Activated CD8-positive, alpha-beta T cell treated with anti-CD3 and anti-CD28 coated beads, Interleukin-2, amount 10 ng/mL, durations not matched to agents 7 days and 5 days (primary cell): Measurements from ENCODE around the gene RNF26. TPM values are rescaled to one million over a fixed set of nuclear protein-coding genes. Genes with fewer than 3 reads are reported as not detected.

Source experiments
- ATAC-seq: fragments of 150-1000 bp; cut with Tn5 transposase; one replicate; pipeline ENCODE4 v1.10.0; 2021; ENCODE audit warnings: moderate library complexity
- CTCF ChIA-PET: fragments of 350-600 bp; sonication (Branson Sonifier 250); formaldehyde crosslinking; loops from one replicate; lab custom pipeline; 2021; ENCODE audit warnings: antibody characterized with exemption; lab: Charles Lee
- POLR2A ChIA-PET: fragments of 350-600 bp; sonication (Branson Sonifier 250); formaldehyde crosslinking; loops from one replicate; lab custom pipeline; 2021; ENCODE audit warnings: antibody characterized with exemption; lab: Charles Lee
- DNase-seq: peaks from one replicate; pipeline ENCODE4 v3.0.0-alpha.2; 2020
- H3K27ac Mint-ChIP-seq: one replicate; pipeline ENCODE4 v1.8.0; 2021; ENCODE audit warnings: mild to moderate bottlenecking, mixed read lengths
- H3K27me3 Mint-ChIP-seq: one replicate; pipeline ENCODE4 v1.8.0; 2021; ENCODE audit warnings: low read depth, mixed read lengths
- H3K36me3 Mint-ChIP-seq: one replicate; pipeline ENCODE4 v1.8.0; 2021; ENCODE audit warnings: low read depth, mixed read lengths
- H3K4me1 Mint-ChIP-seq: one replicate; pipeline ENCODE4 v1.8.0; 2021; ENCODE audit warnings: low read depth, mixed read lengths
- H3K4me3 Mint-ChIP-seq: one replicate; pipeline ENCODE4 v1.8.0; 2021; ENCODE audit warnings: mild to moderate bottlenecking, mixed read lengths
- H3K9me3 Mint-ChIP-seq: one replicate; pipeline ENCODE4 v1.8.0; 2022; ENCODE audit warnings: mixed read lengths; ENCODE audit not compliant: insufficient read depth
- total RNA-seq, 2 experiments: library from RNA; stranded (reverse); gene quantifications; one replicate each; pipeline ENCODE4 v1.2.3, GENCODE V29; 2021

RNF26 gene
- total RNA-seq, 2 experiments from 2014 or later, result 40.5 to 41.8 TPM

- POLR2A ChIA-PET, result no interaction called here
- H3K4me1 Mint-ChIP-seq, result peaks cover 8% of the 10 kb centered on the region
- no peak for ATAC-seq
- CTCF ChIA-PET, result interaction anchor here (1.2 to 3.2 kb wide), 3 partner anchors 11 to 37 kb away, joined by 4 to 21 read pairs (median 5); partner anchors contain the start of gene USP2
- no peak for DNase-seq
- peaks cover 29% of the 10 kb centered on the region for H3K27me3 Mint-ChIP-seq
- H3K9me3 Mint-ChIP-seq, result no peaks in the 10 kb centered on the region
- no peak overlapping the region for H3K4me3 Mint-ChIP-seq
- no peaks in the 10 kb centered on the region for H3K36me3 Mint-ChIP-seq
- no peak overlapping the region for H3K27ac Mint-ChIP-seq
Measured at GRCh38 chr11:119344291-119345010, 10.1 kb downstream of the RNF26 start.

DNA sequence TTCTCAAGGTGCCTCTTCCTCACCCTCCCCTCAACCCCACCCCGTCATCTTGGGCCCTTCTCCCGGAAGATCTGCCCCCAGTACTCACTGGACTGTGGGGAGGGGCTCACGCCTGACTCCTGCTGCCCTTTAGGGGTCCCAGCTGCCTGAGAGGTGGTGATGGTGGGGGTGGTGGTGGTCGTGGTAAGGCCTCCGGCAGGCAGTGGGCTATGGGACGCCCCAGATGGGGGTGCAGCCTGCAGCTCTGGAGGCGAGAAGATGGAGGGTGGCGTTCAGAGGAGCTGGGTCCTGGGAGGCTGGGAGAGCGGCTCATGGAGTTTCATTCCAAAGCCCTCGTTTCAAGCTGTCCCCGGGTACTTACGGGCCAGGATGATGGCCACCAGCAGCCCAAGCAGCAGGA, 11.4 kb downstream of the RNF26 start:
- ATAC-seq (no peak), DNase-seq (no peak)
- peaks cover 17% of the 10 kb centered on the region for H3K4me1 Mint-ChIP-seq
- POLR2A ChIA-PET, result no interaction called here
- H3K27ac Mint-ChIP-seq, result no peak overlapping the region
- peaks cover 28% of the 10 kb centered on the region for H3K27me3 Mint-ChIP-seq
- no peaks in the 10 kb centered on the region for H3K9me3 Mint-ChIP-seq
- no peak overlapping the region for H3K4me3 Mint-ChIP-seq
- H3K36me3 Mint-ChIP-seq, result no peaks in the 10 kb centered on the region
- CTCF ChIA-PET, result interaction anchor here (4.3 kb wide), 1 partner anchor 11 kb away, joined by 35 read pairs; no protein-coding TSS in a partner anchor

DNA sequence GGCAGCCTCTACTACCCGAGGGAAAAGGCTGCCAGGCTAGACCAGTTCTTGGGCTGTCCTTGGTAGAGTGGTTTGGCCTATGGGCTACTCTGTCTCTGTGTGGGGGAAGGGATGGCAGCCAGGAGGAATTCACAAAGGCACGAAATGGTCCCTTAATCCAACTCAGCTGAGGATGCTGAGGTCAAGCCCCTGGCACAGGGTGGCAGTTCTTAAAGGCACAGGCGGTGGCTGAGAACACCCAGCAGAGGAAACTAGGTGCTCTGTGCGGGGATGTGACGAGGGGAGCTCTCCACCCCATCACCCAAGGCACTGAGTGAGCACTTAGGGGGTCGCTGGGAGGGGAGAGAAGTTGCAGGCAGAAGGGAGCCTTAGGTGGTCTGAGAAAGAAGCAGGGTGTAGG, 12.3 kb downstream of the RNF26 start, which contains the start of gene MFRP:
Gene MFRP, minus strand, starts transcription at position 101 of the 400 bp plus-strand sequence. CDS start 192 bp downstream, outside the sequence.
- DNase-seq, result no peak
- H3K9me3 Mint-ChIP-seq, result no peaks in the 10 kb centered on the region
- peaks cover 20% of the 10 kb centered on the region for H3K27me3 Mint-ChIP-seq
- ChIA-PET POLR2A (no interaction called here), CTCF (interaction anchor here (4.3 kb wide), 1 partner anchor 10 kb away, joined by 35 read pairs; no protein-coding TSS in a partner anchor)
- no peak within 1 kb of the TSS for H3K4me3 Mint-ChIP-seq
- ATAC-seq, result no peak
- H3K27ac Mint-ChIP-seq, result no peak within 1 kb of the TSS
- peaks cover 12% of the 10 kb centered on the region for H3K4me1 Mint-ChIP-seq
- no peaks in the 10 kb centered on the region for H3K36me3 Mint-ChIP-seq

- peaks cover 20% of the 10 kb centered on the region for H3K27me3 Mint-ChIP-seq
- POLR2A ChIA-PET, result no interaction called here
Measured at GRCh38 chr11:119347242-119347641, 12.9 kb downstream of the RNF26 start.

DNA sequence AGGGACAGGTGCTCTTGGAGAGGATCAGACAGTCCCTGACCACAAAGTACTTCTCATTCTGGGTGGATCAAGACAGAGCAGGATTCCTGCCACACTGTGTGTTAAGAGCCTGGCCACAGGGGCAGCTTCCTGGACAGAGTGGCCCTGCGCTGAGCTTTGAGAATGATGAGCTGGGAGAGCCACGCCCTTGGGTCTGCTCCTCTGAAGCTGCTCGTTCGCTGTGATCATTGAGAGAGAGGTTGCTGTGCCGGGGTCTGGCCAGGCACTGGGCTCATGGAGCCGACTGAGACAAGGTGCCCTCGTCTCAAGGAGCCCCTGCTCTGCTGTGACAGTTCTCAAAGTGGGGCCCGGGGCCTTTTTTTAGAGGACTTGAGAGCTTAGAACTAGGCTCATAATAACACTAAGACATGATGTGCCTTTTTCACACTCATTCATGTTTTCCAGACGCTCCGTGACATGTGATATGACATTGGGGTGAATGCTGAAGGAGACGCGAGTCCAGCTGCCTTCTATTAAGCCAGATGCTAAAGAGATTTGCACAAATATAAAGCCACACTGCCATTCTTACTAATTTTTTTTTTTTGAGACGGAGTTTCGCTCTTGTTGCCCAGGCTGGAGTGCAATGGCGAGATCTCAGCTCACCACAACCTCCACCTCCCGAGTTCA, 13.7 kb downstream of the RNF26 start:
- Mint-ChIP-seq H3K4me1 (peaks cover 12% of the 10 kb centered on the region), H3K36me3 (no peaks in the 10 kb centered on the region), H3K27ac (no peak overlapping the region), H3K9me3 (no peaks in the 10 kb centered on the region), H3K27me3 (peaks cover 21% of the 10 kb centered on the region), H3K4me3 (no peak overlapping the region)
- CTCF ChIA-PET, result interaction anchor here (0.6 to 4.3 kb wide), 7 partner anchors 8 to 119 kb away, joined by 3 to 35 read pairs (median 4); no protein-coding TSS in a partner anchor
- no peak for DNase-seq
- no peak for ATAC-seq
- POLR2A ChIA-PET, result no interaction called here

More at GRCh38 chr11:119347242-119347641, 12.9 kb downstream of the RNF26 start:
- CTCF ChIA-PET, result interaction anchor here (0.6 to 4.3 kb wide), 3 partner anchors 9 to 118 kb away, joined by 3 to 35 read pairs (median 9); no protein-coding TSS in a partner anchor
- DNase-seq, result no peak
- Mint-ChIP-seq H3K4me1 (peaks cover 12% of the 10 kb centered on the region), H3K9me3 (no peaks in the 10 kb centered on the region), H3K4me3 (no peak overlapping the region), H3K27ac (no peak overlapping the region), H3K36me3 (no peaks in the 10 kb centered on the region)
- ATAC-seq, result no peak

- peak; percentile 48 for ATAC-seq
- Mint-ChIP-seq H3K27me3 (peaks cover 23% of the 10 kb centered on the region), H3K27ac (peak overlapping the region; percentile 81), H3K4me3 (no peak overlapping the region), H3K9me3 (no peaks in the 10 kb centered on the region), H3K4me1 (peaks cover 12% of the 10 kb centered on the region), H3K36me3 (no peaks in the 10 kb centered on the region)
- ChIA-PET CTCF (interaction anchor here (0.9 to 1.5 kb wide), 5 partner anchors 10 to 31 kb away, joined by 3 to 7 read pairs (median 4); partner anchors contain the start of gene USP2), POLR2A (no interaction called here)
- DNase-seq, result no peak
Measured at GRCh38 chr11:119350302-119350701, 16.0 kb downstream of the RNF26 start.

DNA sequence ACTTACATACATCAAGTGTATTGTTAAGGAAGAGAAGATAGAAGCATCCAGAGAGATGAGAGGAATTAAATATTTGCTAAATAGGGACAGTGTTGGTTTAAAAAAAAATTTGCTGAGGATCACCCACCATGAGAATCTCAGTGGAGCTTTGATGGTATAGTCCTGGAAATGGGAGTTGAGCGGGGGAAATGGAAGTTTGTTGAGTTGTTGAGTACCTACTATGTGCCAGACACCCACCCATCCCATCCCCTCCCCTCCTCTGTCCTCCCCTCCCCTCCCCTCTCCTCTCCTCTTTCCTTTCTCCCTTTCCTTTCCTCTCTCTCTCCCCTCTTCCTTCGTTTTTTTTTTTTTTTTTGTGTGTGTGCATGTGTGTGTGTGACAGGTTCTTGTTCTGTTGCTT, 16.9 kb downstream of the RNF26 start:
- CTCF ChIA-PET, result interaction anchor here (0.6 to 1.5 kb wide), 2 partner anchors 27 to 31 kb away, joined by 3 read pairs; no protein-coding TSS in a partner anchor
- ATAC-seq (no peak), DNase-seq (no peak)
- Mint-ChIP-seq H3K4me1 (peaks cover 15% of the 10 kb centered on the region), H3K9me3 (no peaks in the 10 kb centered on the region), H3K27ac (no peak overlapping the region), H3K27me3 (peaks cover 27% of the 10 kb centered on the region), H3K36me3 (no peaks in the 10 kb centered on the region), H3K4me3 (no peak overlapping the region)
- POLR2A ChIA-PET, result no interaction called here

GRCh38 chr11:119352857-119353260, 18.5 kb downstream of the RNF26 start:
- Mint-ChIP-seq H3K9me3 (no peaks in the 10 kb centered on the region), H3K4me1 (peaks cover 20% of the 10 kb centered on the region), H3K27me3 (peaks cover 29% of the 10 kb centered on the region), H3K4me3 (no peak overlapping the region), H3K27ac (no peak overlapping the region), H3K36me3 (no peaks in the 10 kb centered on the region)
- ATAC-seq (no peak), DNase-seq (no peak)
- POLR2A ChIA-PET, result no interaction called here
- CTCF ChIA-PET, result interaction anchor here (0.9 to 1.4 kb wide), 4 partner anchors 13 to 122 kb away, joined by 3 to 9 read pairs (median 4); no protein-coding TSS in a partner anchor

GRCh38 chr11:119355091-119355843, 20.9 kb downstream of the RNF26 start:
- Mint-ChIP-seq H3K27me3 (peaks cover 31% of the 10 kb centered on the region), H3K4me1 (peaks cover 21% of the 10 kb centered on the region), H3K36me3 (no peaks in the 10 kb centered on the region), H3K9me3 (no peaks in the 10 kb centered on the region), H3K27ac (no peak overlapping the region), H3K4me3 (no peak overlapping the region)
- POLR2A ChIA-PET, result no interaction called here
- ATAC-seq (no peak), DNase-seq (no peak)
- CTCF ChIA-PET, result interaction anchor here (0.8 to 4.4 kb wide), 22 partner anchors 8 to 374 kb away, joined by 3 to 109 read pairs (median 7); partner anchors contain the start of genes MFRP, NECTIN1 and USP2

DNA sequence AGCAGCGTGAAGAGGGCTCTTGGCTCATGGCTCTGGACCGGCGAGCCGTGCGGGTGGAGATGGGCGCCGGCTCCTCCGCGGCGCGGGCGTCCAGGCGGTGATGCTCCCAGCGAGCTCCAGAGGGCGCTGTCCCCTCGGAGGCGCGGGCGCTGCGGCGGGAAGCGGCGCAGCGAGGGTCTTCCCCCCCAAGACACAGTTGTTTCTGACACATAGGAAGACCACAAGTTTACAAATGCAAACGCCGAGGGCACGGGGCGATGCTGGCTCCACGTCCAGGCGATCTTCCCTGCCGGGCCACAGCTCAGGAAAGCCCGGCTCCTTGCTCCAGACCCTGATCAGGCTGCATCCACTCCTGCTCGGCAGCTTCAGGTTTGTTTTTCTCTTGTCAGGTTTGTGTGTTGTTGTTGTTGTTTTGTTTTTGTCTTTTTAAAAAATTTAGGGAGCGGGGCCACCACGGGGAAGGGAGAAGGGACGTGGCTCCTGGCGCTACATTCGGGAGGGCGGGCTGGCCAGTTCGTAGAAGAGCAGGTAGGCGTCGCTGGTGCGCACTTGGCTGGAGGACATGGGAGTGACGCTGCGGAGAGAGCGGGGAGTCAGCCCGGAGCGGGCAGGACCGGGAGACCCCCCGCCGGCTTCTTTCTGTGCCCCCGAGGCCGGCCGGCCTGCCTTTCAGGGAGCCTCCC, 22.2 kb downstream of the RNF26 start:
- POLR2A ChIA-PET, result interaction anchor here (0.8 to 1.1 kb wide), 2 partner anchors 25 to 118 kb away, joined by 3 to 4 read pairs; partner anchors contain the start of gene USP2
- peak overlapping the region; percentile 73 for H3K4me3 Mint-ChIP-seq
- peaks cover 13% of the 10 kb centered on the region for H3K4me1 Mint-ChIP-seq
- ATAC-seq (peak; percentile 96), DNase-seq (peak; percentile 81)
- H3K27ac Mint-ChIP-seq, result peak overlapping the region; percentile 78
- CTCF ChIA-PET, result interaction anchor here (0.7 to 4.4 kb wide), 36 partner anchors 8 to 373 kb away, joined by 3 to 109 read pairs (median 4); partner anchors contain the start of genes C1QTNF5, MFRP, NECTIN1 and USP2
- H3K36me3 Mint-ChIP-seq, result no peaks in the 10 kb centered on the region
- no peaks in the 10 kb centered on the region for H3K9me3 Mint-ChIP-seq
- peaks cover 34% of the 10 kb centered on the region for H3K27me3 Mint-ChIP-seq
